ENCODE data around the gene SEMA5B. TPM values are rescaled to one million over a fixed set of nuclear protein-coding genes. Genes with fewer than 3 reads are reported as not detected.

SEMA5B gene
- total RNA-seq, 1 experiment from 2014 or later = 9.4 TPM

DNA sequence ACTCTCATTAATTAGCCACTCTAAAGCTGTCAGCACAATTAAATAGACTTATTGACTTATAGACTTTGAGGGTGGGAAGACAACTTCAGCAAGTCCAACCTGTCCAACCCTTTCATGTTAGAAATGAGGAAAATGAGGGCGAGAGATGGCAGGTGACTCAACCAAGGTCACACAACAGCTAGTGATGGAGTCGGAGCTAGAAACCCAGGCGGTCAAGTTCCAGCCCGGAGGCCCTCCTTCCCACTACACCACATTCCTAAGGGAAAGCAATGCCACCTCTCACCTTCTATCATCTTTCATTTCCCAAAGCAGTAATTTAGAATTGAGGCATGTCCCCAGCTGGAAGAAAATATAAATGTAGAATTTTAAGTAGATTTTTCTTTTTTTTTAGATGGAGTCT, 28.7 kb downstream of the SEMA5B start:
- no peak overlapping the region for H2BK12ac ChIP-seq (ENCODE audit: insufficient read length, low read depth, low read length)
- H3K79me2 ChIP-seq (ENCODE audit: insufficient read depth, low read length) = no peaks in the 10 kb centered on the region
- H3K56ac ChIP-seq (ENCODE audit: insufficient read length, low read depth, low read length) = no peak overlapping the region
- peaks cover 3% of the 10 kb centered on the region; the same call in 1 of the 2 replicates for H3K4me1 ChIP-seq (ENCODE audit: insufficient read depth, low read length)
- no peak overlapping the region for H3T11ph ChIP-seq (ENCODE audit: low read length)
- H3K9me3 ChIP-seq (ENCODE audit: control insufficient read depth, low read depth, low read length) = no peaks in the 10 kb centered on the region
- H3K9me3 Mint-ChIP-seq = no peaks in the 10 kb centered on the region
- no peaks in the 10 kb centered on the region for H4K20me1 ChIP-seq (ENCODE audit: control insufficient read depth, insufficient read depth, insufficient read length)
- no peak overlapping the region for H4K91ac ChIP-seq (ENCODE audit: insufficient read length, low read depth, low read length)
- no peak for TF ChIP-seq CTCF (conservative IDR thresholded peaks at IDR 0.05)
- H3K4me3 Mint-ChIP-seq = no peak overlapping the region
- no peak overlapping the region for H2BK5ac ChIP-seq (ENCODE audit: insufficient read length, low read length)
- H3K36me3 Mint-ChIP-seq (ENCODE audit: insufficient read depth in 1 of 3, low read depth in 3 of 3) = no peaks in the 10 kb centered on the region; a peak in 1 of 7 replicates
- H3K4me1 Mint-ChIP-seq = peaks cover 29 to 63% of the 10 kb centered on the region in 2 experiments
- H3K27me3 ChIP-seq (ENCODE audit: insufficient read depth, low read length) = no peaks in the 10 kb centered on the region
- no peak overlapping the region for H3K4me2 ChIP-seq (ENCODE audit: insufficient read depth, insufficient read length, low read length)
- H3K23me2 ChIP-seq (ENCODE audit: insufficient read length, low read depth, low read length, poor library complexity, severe bottlenecking) = no peaks in the 10 kb centered on the region
- H2AFZ ChIP-seq (ENCODE audit: low read length) = no peak overlapping the region
- no peak overlapping the region for H2BK20ac ChIP-seq (ENCODE audit: low read depth, low read length, poor library complexity, severe bottlenecking)
- H3K14ac ChIP-seq (ENCODE audit: insufficient read depth, low read length) = no peak overlapping the region
- no peak overlapping the region for H3K23ac ChIP-seq (ENCODE audit: insufficient read length, low read depth, low read length)
- no peak for DNase-seq
- no peak overlapping the region for H3K27ac Mint-ChIP-seq
- H2BK15ac ChIP-seq (ENCODE audit: low read depth, low read length) = no peak overlapping the region
- no peak overlapping the region for H3K18ac ChIP-seq (ENCODE audit: insufficient read length, low read depth, low read length)
- H3K27me3 Mint-ChIP-seq (ENCODE audit: low read depth) = peaks cover 6% of the 10 kb centered on the region
- no peak overlapping the region for H3K4ac ChIP-seq (ENCODE audit: low read depth, low read length)
- no peaks in the 10 kb centered on the region for H3K79me1 ChIP-seq (ENCODE audit: insufficient read depth, low read depth, low read length, poor library complexity, severe bottlenecking)
- no peak overlapping the region for H4K5ac ChIP-seq (ENCODE audit: insufficient read length, low read depth, low read length)
- no CpG with 5 or more reads among the region's 4 CpGs for WGBS (ENCODE audit: extremely low coverage, insufficient read length, low lambda C conversion rate)
- no peak overlapping the region for H2AK5ac ChIP-seq (ENCODE audit: insufficient read length, low read length)
- H3K27ac ChIP-seq (ENCODE audit: insufficient read length, low read depth, low read length) = no peak overlapping the region
- no peak overlapping the region for H4K8ac ChIP-seq (replicated peaks; ENCODE audit: insufficient read length, low read depth, low read length)
- H3K9ac ChIP-seq (ENCODE audit: extremely low read depth, insufficient read length, low read length) = no peak overlapping the region
- H2BK120ac ChIP-seq (ENCODE audit: low read depth, low read length, poor library complexity, severe bottlenecking) = no peak overlapping the region

All from H9 (cell line).